ENCODE data around the gene CSGALNACT2. TPM values are rescaled to one million over a fixed set of nuclear protein-coding genes. Genes with fewer than 3 reads are reported as not detected.

The CSGALNACT2 gene
- total RNA-seq, 1 experiment from 2014 or later, result 5.1 TPM

- no peak for TF ChIP-seq AR (CRISPR knock-in tag; IDR thresholded peaks at IDR 0.05)
These were observed 29.3 kb upstream of the CSGALNACT2 start (continued) for GRCh38 chr10:43108951-43109350.

- H3K9me3 Mint-ChIP-seq, result no peaks in the 10 kb centered on the region
- TF ChIP-seq TP53 (CRISPR knock-in tag; IDR thresholded peaks at IDR 0.05), result no peak
- no peak for TF ChIP-seq FOXK1 (CRISPR knock-in tag; IDR thresholded peaks at IDR 0.05)
- no peak for TF ChIP-seq ESRRA (CRISPR knock-in tag; IDR thresholded peaks at IDR 0.05; ENCODE audit: borderline replicate concordance)
- TF ChIP-seq RORB (CRISPR knock-in tag; IDR thresholded peaks at IDR 0.05), result no peak
- TF ChIP-seq NR1H2 (CRISPR knock-in tag; IDR thresholded peaks at IDR 0.05), result no peak
- TF ChIP-seq GTF2I (CRISPR knock-in tag; conservative IDR thresholded peaks at IDR 0.05), result no peak
- no peak for TF ChIP-seq TCF7 (CRISPR knock-in tag; IDR thresholded peaks at IDR 0.05; ENCODE audit: low read depth)
- no peak for TF ChIP-seq HMGA2 (CRISPR knock-in tag; IDR thresholded peaks at IDR 0.05)
- no peak for TF ChIP-seq ZNF219 (CRISPR knock-in tag; IDR thresholded peaks at IDR 0.05; ENCODE audit: borderline replicate concordance)
- no peak for TF ChIP-seq NFE2L1 (CRISPR knock-in tag; IDR thresholded peaks at IDR 0.05)
- no peak for TF ChIP-seq ZNF416 (CRISPR knock-in tag; IDR thresholded peaks at IDR 0.05)
- TF ChIP-seq MXD4 (CRISPR knock-in tag; IDR thresholded peaks at IDR 0.05; ENCODE audit: borderline replicate concordance), result no peak
- no peak for TF ChIP-seq SP1 (CRISPR knock-in tag; conservative IDR thresholded peaks at IDR 0.05)
- no peak overlapping the region for H3K27ac Mint-ChIP-seq
- CTCF ChIA-PET, result interaction anchor here (0.6 to 1.7 kb wide), 3 partner anchors 31 to 157 kb away, joined by 4 read pairs; no protein-coding TSS in a partner anchor
- H3K4me1 Mint-ChIP-seq, result no peaks in the 10 kb centered on the region
- no peaks in the 10 kb centered on the region for H3K36me3 Mint-ChIP-seq
- DNase-seq (ENCODE audit: low spot score) (no peak), ATAC-seq (no peak)
- POLR2A ChIA-PET, result no interaction called here
- peaks cover 6% of the 10 kb centered on the region for H3K27me3 Mint-ChIP-seq (ENCODE audit: low read depth)
- no peak overlapping the region for H3K4me3 Mint-ChIP-seq
These were observed 28.5 kb upstream of the CSGALNACT2 start for GRCh38 chr10:43109671-43110249.

GRCh38 chr10:43110338-43111071 is 27.7 kb upstream of the CSGALNACT2 start:
- Mint-ChIP-seq H3K9me3 (no peaks in the 10 kb centered on the region), H3K4me1 (no peaks in the 10 kb centered on the region), H3K36me3 (no peaks in the 10 kb centered on the region), H3K27me3 (ENCODE audit: low read depth) (no peaks in the 10 kb centered on the region), H3K4me3 (no peak overlapping the region), H3K27ac (no peak overlapping the region)
- DNase-seq (ENCODE audit: low spot score), result no peak
- ChIA-PET POLR2A (no interaction called here), CTCF (interaction anchor here (0.6 to 1.7 kb wide), 3 partner anchors 32 to 156 kb away, joined by 4 read pairs; no protein-coding TSS in a partner anchor)
- no peak for ATAC-seq
- TF ChIP-seq, protein P1, sequence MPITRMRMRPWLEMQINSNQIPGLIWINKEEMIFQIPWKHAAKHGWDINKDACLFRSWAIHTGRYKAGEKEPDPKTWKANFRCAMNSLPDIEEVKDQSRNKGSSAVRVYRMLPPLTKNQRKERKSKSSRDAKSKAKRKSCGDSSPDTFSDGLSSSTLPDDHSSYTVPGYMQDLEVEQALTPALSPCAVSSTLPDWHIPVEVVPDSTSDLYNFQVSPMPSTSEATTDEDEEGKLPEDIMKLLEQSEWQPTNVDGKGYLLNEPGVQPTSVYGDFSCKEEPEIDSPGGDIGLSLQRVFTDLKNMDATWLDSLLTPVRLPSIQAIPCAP (CRISPR knock-in tag; IDR thresholded peaks at IDR 0.05), result no peak
- no peak for TF ChIP-seq CREB1 (CRISPR knock-in tag; IDR thresholded peaks at IDR 0.05)
- TF ChIP-seq ZNF281 (CRISPR knock-in tag; IDR thresholded peaks at IDR 0.05), result no peak
- TF ChIP-seq ZNF671 (CRISPR knock-in tag; IDR thresholded peaks at IDR 0.05), result no peak
- TF ChIP-seq, protein P2, sequence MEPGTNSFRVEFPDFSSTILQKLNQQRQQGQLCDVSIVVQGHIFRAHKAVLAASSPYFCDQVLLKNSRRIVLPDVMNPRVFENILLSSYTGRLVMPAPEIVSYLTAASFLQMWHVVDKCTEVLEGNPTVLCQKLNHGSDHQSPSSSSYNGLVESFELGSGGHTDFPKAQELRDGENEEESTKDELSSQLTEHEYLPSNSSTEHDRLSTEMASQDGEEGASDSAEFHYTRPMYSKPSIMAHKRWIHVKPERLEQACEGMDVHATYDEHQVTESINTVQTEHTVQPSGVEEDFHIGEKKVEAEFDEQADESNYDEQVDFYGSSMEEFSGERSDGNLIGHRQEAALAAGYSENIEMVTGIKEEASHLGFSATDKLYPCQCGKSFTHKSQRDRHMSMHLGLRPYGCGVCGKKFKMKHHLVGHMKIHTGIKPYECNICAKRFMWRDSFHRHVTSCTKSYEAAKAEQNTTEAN (CRISPR knock-in tag; IDR thresholded peaks at IDR 0.05), result no peak
- no peak for TF ChIP-seq GABPB1 (CRISPR knock-in tag; IDR thresholded peaks at IDR 0.05)
- TF ChIP-seq CTCF (IDR thresholded peaks at IDR 0.05), result no peak
- TF ChIP-seq, protein P3, sequence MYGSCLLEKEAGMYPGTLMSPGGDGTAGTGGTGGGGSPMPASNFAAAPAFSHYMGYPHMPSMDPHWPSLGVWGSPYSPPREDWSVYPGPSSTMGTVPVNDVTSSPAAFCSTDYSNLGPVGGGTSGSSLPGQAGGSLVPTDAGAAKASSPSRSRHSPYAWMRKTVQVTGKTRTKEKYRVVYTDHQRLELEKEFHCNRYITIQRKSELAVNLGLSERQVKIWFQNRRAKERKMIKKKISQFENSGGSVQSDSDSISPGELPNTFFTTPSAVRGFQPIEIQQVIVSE (CRISPR knock-in tag; IDR thresholded peaks at IDR 0.05; ENCODE audit: borderline replicate concordance), result no peak
- TF ChIP-seq GTF2I (CRISPR knock-in tag; conservative IDR thresholded peaks at IDR 0.05), result no peak
